GM21447 (cell line): ENCODE data around the gene CYP4F22.

Experiments used
- ATAC-seq: cut with Tn5 transposase; IDR thresholded peaks from one replicate; pipeline ENCODE4 v1.9.1; 2021; ENCODE audit not compliant: unreplicated experiment

The CYP4F22 gene

DNA sequence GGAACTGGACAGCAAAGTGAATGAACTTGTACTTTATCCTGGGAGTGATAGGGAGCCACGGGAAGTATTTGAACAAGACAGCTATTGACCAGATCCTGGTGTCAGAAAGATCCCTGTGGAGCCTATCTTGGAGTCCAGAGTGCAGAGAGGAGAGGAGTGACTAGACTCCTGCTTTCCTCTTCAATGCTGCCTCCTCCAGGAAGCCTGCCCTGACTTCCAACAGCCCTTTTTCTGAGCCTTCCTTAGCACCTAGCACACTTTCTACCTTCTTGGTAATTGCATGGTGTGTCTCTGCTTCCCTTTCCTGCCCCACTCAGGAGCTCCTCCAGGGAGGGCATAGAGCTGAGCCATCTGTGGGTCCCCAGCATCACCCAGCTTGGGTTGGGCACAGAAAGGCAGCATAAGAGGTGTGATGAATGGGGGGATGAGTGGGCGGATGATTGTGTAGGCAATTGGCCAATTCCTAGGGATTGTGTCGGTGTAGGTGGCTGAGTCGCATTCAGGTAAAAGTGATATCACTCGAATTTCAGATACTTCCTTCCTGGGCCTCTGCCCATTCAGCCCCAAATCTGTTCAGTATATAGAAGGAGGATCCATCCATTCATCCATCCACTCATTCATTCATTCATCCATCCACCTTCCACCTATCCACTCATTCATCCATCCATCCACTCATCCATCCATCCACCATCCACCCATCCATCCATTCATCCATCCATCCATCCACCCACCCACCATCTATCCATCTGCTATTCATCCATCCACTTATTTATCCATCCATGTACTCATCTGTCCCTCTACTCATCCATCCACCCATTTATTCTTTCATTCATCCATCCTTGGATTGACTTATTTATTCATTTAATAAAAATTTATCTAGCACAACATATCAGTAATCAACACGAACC lies 26.9 kb downstream of the CYP4F22 start:
- no peak for ATAC-seq

- no peak for ATAC-seq
Measured at GRCh38 chr19:15536350-15536749, 28.0 kb downstream of the CYP4F22 start.

- ATAC-seq = no peak
Measured at GRCh38 chr19:15538774-15539173, 30.4 kb downstream of the CYP4F22 start.

DNA sequence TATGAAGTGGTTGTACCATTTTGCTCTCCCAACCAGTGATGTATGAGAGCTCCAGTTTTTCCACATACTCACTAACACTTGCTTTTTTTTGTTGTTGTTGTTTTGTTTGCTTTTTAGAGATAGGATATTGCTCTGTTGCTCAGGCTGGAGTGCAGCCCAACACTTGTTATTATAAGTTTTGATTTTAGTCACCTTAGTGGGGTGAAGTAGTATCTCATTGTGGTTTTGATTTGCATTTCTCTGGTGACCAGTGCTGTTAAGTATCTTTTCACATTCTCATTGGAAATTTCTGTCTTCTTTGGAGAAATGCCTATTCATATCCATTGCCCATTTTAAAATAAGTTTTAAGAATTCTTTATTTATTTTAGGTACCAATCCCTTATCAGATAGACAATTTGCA lies 31.3 kb downstream of the CYP4F22 start:
- no peak for ATAC-seq

DNA sequence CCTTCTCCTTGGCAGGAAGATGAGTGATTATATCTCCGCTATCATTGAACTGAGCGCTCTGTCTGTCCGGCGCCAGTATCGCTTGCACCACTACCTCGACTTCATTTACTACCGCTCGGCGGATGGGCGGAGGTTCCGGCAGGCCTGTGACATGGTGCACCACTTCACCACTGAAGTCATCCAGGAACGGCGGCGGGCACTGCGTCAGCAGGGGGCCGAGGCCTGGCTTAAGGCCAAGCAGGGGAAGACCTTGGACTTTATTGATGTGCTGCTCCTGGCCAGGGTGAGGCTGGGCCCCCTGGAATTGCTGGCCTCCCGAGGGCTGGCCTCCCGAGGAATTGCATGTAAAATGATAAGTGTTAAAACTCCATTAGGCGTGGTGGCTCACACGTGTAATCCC lies 32.1 kb downstream of the CYP4F22 start:
- ATAC-seq = no peak

- no peak for ATAC-seq
Measured at GRCh38 chr19:15544283-15544682, 36.0 kb downstream of the CYP4F22 start.

GRCh38 chr19:15544970-15545369 lies 36.6 kb downstream of the CYP4F22 start:
- no peak for ATAC-seq

DNA sequence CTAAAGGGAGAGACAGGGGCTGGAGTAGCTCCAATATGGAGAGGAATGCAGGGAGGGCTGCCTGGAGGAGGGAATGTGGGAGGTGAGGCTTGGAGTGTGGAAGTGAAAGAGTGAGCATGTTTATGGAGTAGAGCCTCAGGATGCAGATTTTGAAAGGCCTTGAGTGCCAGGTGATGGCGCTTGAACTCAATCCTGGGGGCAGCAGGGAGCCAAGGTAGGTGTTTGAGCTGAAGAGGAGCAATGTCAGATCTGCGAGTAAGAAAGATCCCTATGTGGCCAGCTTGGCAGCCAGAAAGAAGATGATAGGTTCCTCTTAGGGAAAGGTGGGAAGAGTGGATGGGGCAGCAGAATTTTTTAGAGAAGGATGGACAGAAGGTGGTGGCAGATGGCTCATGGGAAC lies 40.3 kb downstream of the CYP4F22 start:
- no peak for ATAC-seq

DNA sequence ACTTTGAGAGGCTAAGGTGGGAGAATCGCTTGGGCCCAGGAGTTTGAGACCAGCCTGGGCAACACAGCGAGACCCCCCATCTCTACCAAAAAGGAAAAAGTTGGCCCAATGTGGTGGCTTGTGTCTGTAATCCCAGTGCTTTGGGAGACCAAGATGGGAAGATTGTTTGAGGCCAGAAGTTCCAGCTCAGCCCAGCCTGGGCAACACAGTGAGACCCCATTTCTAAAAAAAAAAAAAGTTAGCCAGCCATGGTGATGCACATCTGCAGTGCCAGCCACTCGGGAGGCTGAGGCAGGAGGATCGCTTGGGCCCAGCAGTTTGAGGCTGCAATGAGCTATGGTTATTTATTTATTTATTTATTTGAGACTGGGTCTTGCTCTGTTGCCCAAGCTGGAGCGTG lies 41.3 kb downstream of the CYP4F22 start:
- ATAC-seq = no peak

GRCh38 chr19:15550273-15550672 lies 41.9 kb downstream of the CYP4F22 start:
- ATAC-seq = no peak

GRCh38 chr19:15550929-15551292 lies 42.6 kb downstream of the CYP4F22 start:
- no peak for ATAC-seq

DNA sequence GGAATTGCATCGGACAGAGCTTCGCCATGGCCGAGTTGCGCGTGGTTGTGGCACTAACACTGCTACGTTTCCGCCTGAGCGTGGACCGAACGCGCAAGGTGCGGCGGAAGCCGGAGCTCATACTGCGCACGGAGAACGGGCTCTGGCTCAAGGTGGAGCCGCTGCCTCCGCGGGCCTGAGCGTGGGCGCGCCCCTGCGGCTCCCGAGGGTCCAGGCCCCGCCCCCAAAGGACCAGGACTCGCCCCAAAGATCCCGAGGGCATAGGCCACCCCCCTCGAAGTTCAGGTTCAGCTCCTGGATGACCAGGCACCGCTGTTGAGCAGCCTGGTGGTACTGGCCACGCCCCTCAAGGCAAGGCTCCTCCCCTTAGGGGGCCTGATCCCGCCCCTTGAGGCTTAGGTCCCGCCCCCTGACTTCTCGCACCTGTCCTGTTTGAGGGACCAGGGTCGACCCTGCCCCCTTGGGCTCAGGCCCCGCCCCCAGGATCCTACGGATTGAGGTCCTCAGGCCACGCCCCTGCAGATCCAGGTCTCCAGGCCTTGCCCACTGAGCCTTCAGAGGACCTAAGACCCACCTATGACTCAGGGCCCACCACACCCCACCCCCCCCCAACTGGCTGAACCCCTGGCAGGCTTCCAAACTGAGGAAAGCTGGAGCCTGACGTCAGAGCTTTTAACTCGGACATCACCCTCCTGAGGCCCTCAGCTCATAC lies 43.1 kb downstream of the CYP4F22 start:
- ATAC-seq = no peak

DNA sequence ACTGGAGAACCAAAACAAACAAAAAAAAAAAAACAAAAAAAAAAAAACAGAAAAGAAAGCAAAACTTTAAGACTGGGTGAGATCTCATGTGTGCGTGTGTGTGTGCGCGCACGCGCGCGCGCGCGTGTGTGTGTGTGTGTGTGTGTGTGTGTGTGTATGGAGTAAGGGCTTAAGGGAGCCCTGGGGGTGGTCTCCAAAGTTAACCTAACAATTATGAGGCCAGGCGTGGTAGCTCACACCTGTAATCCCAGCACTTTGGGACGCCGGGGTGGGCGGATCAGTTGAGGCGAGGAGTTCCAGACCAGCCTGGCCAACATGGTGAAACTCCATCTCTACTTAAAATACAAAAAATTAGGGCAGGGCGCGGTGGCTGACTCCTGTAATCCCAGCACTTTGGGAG lies 46.7 kb downstream of the CYP4F22 start:
- no peak for ATAC-seq

DNA sequence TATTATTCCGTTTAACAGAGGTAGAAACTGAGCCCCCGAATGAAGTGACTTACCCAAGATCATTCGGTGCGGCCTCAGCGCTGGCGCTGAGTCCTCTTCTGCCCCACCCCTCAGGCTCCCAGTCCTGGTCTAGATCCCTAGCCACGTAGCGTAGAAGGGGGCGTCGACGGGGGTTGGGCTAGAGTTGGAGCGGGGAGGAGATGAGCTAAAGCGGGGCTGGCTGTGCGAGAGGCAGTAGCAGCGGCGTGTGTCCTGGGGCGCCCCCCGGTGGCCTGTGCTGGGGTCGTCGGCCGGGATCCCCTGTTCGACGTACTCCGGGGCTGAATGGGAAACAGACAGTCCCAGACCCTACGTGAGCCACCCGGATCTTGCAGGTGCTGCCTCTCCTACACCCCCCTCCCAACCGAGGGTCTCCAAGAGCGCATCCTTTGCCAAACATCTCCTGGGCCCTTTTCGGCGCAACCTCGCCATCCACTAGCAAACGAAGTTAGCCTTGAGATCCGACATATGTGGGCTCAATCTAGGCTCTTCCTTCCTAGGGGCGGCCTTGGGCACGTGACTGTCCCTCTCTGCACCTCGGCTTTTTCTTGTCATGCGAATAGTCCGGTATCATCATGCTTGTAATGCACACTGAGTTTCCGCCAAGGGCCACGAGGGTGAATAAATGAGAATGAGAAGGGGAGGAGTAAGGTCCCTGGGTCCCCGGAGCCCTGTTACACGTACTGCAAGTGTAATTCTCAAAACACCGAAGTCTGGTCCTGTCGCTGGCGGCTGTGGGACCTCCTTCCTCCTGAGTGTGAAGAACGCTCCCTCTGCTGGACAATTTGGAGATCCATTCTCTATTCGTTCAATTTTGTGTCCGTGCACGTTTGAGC lies 47.7 kb downstream of the CYP4F22 start:
- peak; percentile 76 for ATAC-seq

DNA sequence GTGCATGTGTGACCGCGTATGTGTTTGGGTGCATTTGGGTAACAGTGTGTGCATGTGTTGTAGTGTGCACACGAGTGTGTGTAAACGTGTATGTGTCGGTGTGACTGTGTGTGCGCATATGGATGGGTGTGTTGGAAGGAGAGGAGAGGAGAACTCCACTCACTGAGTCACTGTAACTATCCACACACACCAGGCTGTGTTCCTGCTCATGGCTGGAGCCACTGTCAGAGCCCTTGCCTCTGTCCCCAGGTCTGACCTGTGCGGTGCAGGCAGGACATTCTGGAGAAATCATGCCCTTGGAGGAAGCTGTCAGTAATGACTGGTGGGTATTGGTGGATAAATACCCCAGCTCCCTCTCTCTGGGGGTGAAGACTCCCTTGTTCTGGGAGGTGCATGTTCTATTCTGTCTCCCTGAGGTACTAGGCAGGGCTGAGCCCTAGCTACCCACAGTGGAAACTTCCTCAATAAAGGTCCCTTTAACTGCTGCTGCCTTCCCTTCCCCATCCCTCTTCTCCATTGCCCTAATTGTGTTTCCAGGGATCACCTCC lies 48.4 kb downstream of the CYP4F22 start:
- no peak for ATAC-seq

DNA sequence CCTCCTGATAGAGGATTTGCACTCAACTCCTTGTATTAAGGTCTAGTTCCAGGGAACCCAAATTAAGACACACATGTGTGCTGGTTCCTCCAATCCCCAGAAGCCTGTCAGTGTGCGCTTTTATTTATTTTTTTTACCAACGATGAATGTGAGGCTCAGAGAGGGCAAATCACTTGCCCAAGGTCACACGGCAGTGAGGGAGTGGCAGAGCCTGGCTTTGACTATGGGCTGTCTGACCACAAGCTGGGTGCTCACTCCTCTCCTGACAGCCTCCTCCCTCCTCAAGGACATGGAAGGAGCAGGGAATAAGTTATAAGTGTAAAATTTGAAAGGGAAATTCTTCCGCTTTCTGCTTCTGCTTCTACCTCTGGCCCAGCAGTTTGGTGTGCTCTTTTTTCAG lies 48.9 kb downstream of the CYP4F22 start:
- ATAC-seq = no peak

- ATAC-seq = no peak
Measured at GRCh38 chr19:15562145-15562544, 53.8 kb downstream of the CYP4F22 start.

DNA sequence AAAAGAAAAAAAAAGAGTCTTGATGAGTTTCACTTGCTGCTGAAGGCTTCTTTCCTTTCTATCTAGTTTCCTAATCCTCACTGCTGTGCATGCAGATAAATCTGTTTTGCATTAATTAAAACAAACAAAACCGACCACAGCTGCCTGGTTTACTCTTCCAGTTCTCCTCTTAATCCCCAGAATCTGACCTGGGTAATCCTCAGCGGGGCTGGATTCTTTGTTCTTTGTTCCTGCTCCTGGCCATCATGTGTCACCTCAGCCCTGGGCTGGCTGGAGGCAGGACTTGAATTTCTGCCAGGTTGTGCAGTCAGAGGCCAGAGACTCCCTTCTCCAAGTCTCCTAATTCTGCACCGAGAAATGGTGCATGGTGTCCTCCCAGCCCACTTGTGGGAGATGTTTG lies 54.5 kb downstream of the CYP4F22 start:
- no peak for ATAC-seq

GRCh38 chr19:15563325-15563794 lies 55.0 kb downstream of the CYP4F22 start:
- no peak for ATAC-seq

DNA sequence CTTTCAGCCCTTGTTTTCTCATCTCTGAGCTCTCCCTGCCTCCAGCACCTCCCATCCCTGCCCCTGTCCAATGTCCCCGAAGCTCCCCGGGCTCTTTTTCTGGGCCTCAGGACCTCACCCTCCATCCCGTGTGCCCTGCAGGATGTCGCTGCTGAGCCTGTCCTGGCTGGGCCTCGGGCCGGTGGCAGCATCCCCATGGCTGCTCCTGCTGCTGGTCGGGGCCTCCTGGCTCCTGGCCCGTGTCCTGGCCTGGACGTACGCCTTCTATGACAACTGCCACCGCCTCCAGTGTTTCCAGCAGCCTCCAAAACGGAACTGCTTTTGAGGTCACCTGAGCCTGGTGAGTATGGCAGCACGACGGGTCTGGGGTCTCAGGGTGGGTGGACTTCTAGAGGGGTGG lies 55.6 kb downstream of the CYP4F22 start:
- ATAC-seq = no peak

- no peak for ATAC-seq
Measured at GRCh38 chr19:15564534-15565168, 56.3 kb downstream of the CYP4F22 start.
